PFSK-1 (cell line): ENCODE measurements around the gene ZNF598.

Experiments used
- POLR2AphosphoS5 ChIP-seq: IDR thresholded peaks from 2 replicates; pipeline ENCODE4 v1.6.1; 2012; ENCODE audit warnings: low read depth, mild to moderate bottlenecking, control low read depth, low read length, moderate library complexity
- SIN3A ChIP-seq: IDR thresholded peaks from 2 replicates; pipeline ENCODE4 v1.6.1; 2012; ENCODE audit warnings: mild to moderate bottlenecking, low read length, moderate library complexity, borderline replicate concordance; ENCODE audit not compliant: insufficient read depth
- TF ChIP-seq, protein P1 (sequence below), 2 experiments: IDR thresholded peaks; 2 replicates each; pipeline versions ENCODE4 v1.6.1 to v1.8.0; 2011 to 2012; ENCODE audit warnings: low read depth in 2 of 2, low read length in 2 of 2, control low read depth in 1 of 2, inconsistent platforms in 1 of 2, mild to moderate bottlenecking in 1 of 2, moderate library complexity in 1 of 2; ENCODE audit not compliant: insufficient read depth in 1 of 2

DNA sequence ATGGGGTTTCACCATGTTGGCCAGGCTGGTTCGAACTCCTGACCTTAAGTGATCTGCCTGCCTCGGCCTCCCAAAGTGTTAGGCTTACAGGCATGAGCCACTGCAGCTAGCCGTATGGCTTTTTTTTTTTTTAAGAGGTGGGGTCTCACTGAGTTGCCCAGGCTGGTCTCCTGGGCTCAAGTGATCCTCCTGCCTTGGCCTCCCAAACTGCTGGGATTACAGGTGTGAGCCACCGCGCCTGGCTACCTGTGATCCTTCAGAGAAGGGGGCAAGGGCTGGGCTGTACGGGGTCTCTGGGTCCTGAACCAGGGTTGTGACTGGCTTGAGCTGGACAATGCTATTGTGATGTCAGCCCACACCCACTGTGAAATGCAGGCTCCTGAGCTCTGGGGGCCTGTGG lies 43.2 kb downstream of the ZNF598 start, which contains the start of gene RNF151:
- TF ChIP-seq POLR2AphosphoS5 (no peak), SIN3A (no peak)
- TF ChIP-seq, protein P1, sequence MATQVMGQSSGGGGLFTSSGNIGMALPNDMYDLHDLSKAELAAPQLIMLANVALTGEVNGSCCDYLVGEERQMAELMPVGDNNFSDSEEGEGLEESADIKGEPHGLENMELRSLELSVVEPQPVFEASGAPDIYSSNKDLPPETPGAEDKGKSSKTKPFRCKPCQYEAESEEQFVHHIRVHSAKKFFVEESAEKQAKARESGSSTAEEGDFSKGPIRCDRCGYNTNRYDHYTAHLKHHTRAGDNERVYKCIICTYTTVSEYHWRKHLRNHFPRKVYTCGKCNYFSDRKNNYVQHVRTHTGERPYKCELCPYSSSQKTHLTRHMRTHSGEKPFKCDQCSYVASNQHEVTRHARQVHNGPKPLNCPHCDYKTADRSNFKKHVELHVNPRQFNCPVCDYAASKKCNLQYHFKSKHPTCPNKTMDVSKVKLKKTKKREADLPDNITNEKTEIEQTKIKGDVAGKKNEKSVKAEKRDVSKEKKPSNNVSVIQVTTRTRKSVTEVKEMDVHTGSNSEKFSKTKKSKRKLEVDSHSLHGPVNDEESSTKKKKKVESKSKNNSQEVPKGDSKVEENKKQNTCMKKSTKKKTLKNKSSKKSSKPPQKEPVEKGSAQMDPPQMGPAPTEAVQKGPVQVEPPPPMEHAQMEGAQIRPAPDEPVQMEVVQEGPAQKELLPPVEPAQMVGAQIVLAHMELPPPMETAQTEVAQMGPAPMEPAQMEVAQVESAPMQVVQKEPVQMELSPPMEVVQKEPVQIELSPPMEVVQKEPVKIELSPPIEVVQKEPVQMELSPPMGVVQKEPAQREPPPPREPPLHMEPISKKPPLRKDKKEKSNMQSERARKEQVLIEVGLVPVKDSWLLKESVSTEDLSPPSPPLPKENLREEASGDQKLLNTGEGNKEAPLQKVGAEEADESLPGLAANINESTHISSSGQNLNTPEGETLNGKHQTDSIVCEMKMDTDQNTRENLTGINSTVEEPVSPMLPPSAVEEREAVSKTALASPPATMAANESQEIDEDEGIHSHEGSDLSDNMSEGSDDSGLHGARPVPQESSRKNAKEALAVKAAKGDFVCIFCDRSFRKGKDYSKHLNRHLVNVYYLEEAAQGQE (IDR thresholded peaks at IDR 0.05; ENCODE audit: insufficient read depth in 1 of 2, low read depth in 2 of 2, low read length in 2 of 2) = no peak
